H1 (cell line): ENCODE results near the gene SLC25A6. TPM values are rescaled to one million over a fixed set of nuclear protein-coding genes. Genes with fewer than 3 reads are reported as not detected.

Experiments used
- CTCF ChIA-PET: fragments of 300-600 bp; sonication (Branson Sonifier 250); formaldehyde crosslinking; loops from one replicate; lab custom pipeline; 2021; ENCODE audit not compliant: partially characterized antibody; lab: Charles Lee
- POLR2A ChIA-PET: fragments of 300-600 bp; sonication (Branson Sonifier 250); formaldehyde crosslinking; loops from one replicate; lab custom pipeline; 2021; ENCODE audit warnings: inconsistent platforms; ENCODE audit not compliant: partially characterized antibody; lab: Charles Lee
- DNase-seq, 2 experiments: peaks; one replicate each; pipeline versions ENCODE4 v3.0.0 to v3.0.0-alpha.2; 2010 to 2022; ENCODE audit warnings: low spot score in 2 of 2, low read depth in 1 of 2, mixed read lengths in 1 of 2
- FAIRE-seq: peaks from 2 replicates; lab custom pipeline; 2011; peaks lifted over from hg19 to GRCh38; lab: Jason Lieb, UNC
- H2AFZ ChIP-seq: 2 replicates; pipeline ENCODE4 v1.8.1; 2012; ENCODE audit warnings: low read length, inconsistent platforms
- H2AK5ac ChIP-seq: 2 replicates; pipeline ENCODE4 v1.6.1; 2013; ENCODE audit warnings: low read depth, low read length
- H2BK120ac ChIP-seq: replicated peaks from 2 replicates; pipeline ENCODE3; 2013; ENCODE audit warnings: low read depth, low read length, inconsistent platforms
- H2BK12ac ChIP-seq: 2 replicates; pipeline ENCODE4 v1.6.1; 2013; ENCODE audit warnings: low read depth, low read length
- H2BK15ac ChIP-seq: 2 replicates; pipeline ENCODE4 v1.6.1; 2013; ENCODE audit warnings: low read length
- H2BK20ac ChIP-seq: 2 replicates; pipeline ENCODE4 v1.6.1; 2013; ENCODE audit warnings: low read length
- H2BK5ac ChIP-seq: 2 replicates; pipeline ENCODE4 v1.6.1; 2013; ENCODE audit warnings: low read depth, low read length
- H3K14ac ChIP-seq: 2 replicates; pipeline ENCODE4 v1.6.1; 2013; ENCODE audit warnings: inconsistent platforms; ENCODE audit not compliant: insufficient read length
- H3K18ac ChIP-seq: 2 replicates; pipeline ENCODE4 v1.6.1; 2013; ENCODE audit warnings: low read length; ENCODE audit errors: extremely low read depth
- H3K23ac ChIP-seq: 2 replicates; pipeline ENCODE4 v1.6.1; 2013; ENCODE audit warnings: inconsistent platforms; ENCODE audit not compliant: insufficient read length
- H3K23me2 ChIP-seq: 2 replicates; pipeline ENCODE4 v1.6.1; 2013; ENCODE audit warnings: low read depth, low read length
- H3K27ac ChIP-seq: 2 replicates; pipeline ENCODE4 v1.6.1; 2011; ENCODE audit warnings: low read depth, low read length, inconsistent platforms
- H3K27me3 ChIP-seq, 4 experiments: replicated peaks in 1 of 4; 1 replicate in 1 of 4; 2 replicates in 3 of 4; pipeline versions ENCODE4 v1.6.1 to v1.8.1; 2011 to 2013; ENCODE audit warnings: low read length in 3 of 4, mild to moderate bottlenecking in 3 of 4, inconsistent platforms in 2 of 4, mixed read lengths in 2 of 4, moderate library complexity in 1 of 4; ENCODE audit not compliant: control insufficient read depth in 3 of 4, insufficient read depth in 3 of 4; ENCODE audit errors: extremely low read depth in 1 of 4
- H3K36me3 ChIP-seq, 4 experiments: 2 replicates each; pipeline versions ENCODE4 v1.6.1 to v1.8.1; 2011 to 2013; ENCODE audit warnings: mild to moderate bottlenecking in 4 of 4, low read length in 3 of 4, moderate library complexity in 2 of 4, control low read depth in 1 of 4, inconsistent platforms in 1 of 4; ENCODE audit not compliant: insufficient read depth in 4 of 4, control insufficient read depth in 2 of 4
- H3K4ac ChIP-seq: replicated peaks from 2 replicates; pipeline ENCODE3; 2013; ENCODE audit warnings: low read length, low read depth, mixed read lengths, inconsistent platforms; ENCODE audit not compliant: insufficient read length
- H3K4me1 ChIP-seq, 4 experiments: replicated peaks in 1 of 4; 1 replicate in 1 of 4; 2 replicates in 3 of 4; pipeline versions ENCODE4 v1.6.1 to v1.8.1; 2011 to 2013; ENCODE audit warnings: low read length in 3 of 4, inconsistent platforms in 2 of 4, mixed read lengths in 1 of 4; ENCODE audit not compliant: insufficient read depth in 4 of 4, control insufficient read depth in 3 of 4
- H3K4me2 ChIP-seq, 2 experiments: 2 replicates each; pipeline versions ENCODE4 v1.6.1 to v1.8.1; 2011 to 2013; ENCODE audit warnings: low read depth in 2 of 2, low read length in 2 of 2, control low read depth in 1 of 2, inconsistent platforms in 1 of 2, mild to moderate bottlenecking in 1 of 2; ENCODE audit not compliant: insufficient read depth in 1 of 2
- H3K4me3 ChIP-seq, 4 experiments: fragments of 200-600, 300-600 bp in 1 of 4; sonication (generic), shearing (Covaris generic), sonication (Bioruptor Twin) in 1 of 4; 2 replicates each; pipeline versions ENCODE4 v1.5.1 to v1.8.1; 2011 to 2016; ENCODE audit warnings: low read length in 4 of 4, low read depth in 3 of 4, control low read depth in 2 of 4, inconsistent platforms in 2 of 4, mild to moderate bottlenecking in 2 of 4, mixed read lengths in 1 of 4, moderate library complexity in 1 of 4; ENCODE audit not compliant: insufficient read depth in 2 of 4; ENCODE audit errors: extremely low read depth in 1 of 4
- H3K56ac ChIP-seq: replicated peaks from 2 replicates; pipeline ENCODE3; 2013; ENCODE audit warnings: low read depth, mild to moderate bottlenecking, mixed read lengths, low read length, inconsistent platforms; ENCODE audit not compliant: insufficient read length
- H3K79me1 ChIP-seq: 2 replicates; pipeline ENCODE4 v1.6.1; 2013; ENCODE audit warnings: low read depth, low read length, control low read depth
- H3K79me2 ChIP-seq, 2 experiments: 2 replicates each; pipeline versions ENCODE4 v1.6.1 to v1.8.1; 2012 to 2013; ENCODE audit warnings: low read length in 2 of 2, mild to moderate bottlenecking in 2 of 2, inconsistent platforms in 1 of 2; ENCODE audit not compliant: insufficient read depth in 2 of 2, control insufficient read depth in 1 of 2
- H3K9ac ChIP-seq, 4 experiments: replicated peaks in 1 of 4; 1 replicate in 1 of 4; 2 replicates in 3 of 4; pipeline versions ENCODE4 v1.6.1 to v1.8.1; 2011 to 2013; ENCODE audit warnings: low read depth in 3 of 4, low read length in 3 of 4, control low read depth in 2 of 4, mild to moderate bottlenecking in 2 of 4, moderate library complexity in 2 of 4, inconsistent platforms in 1 of 4; ENCODE audit errors: extremely low read depth in 1 of 4
- H3K9me3 ChIP-seq, 2 experiments: 2 replicates each; pipeline versions ENCODE4 v1.6.1 to v1.8.1; 2012 to 2013; ENCODE audit warnings: mild to moderate bottlenecking in 2 of 2, moderate library complexity in 2 of 2, control low read depth in 1 of 2, inconsistent platforms in 1 of 2, low read depth in 1 of 2, low read length in 1 of 2, mixed read lengths in 1 of 2; ENCODE audit not compliant: insufficient read depth in 2 of 2
- H4K20me1 ChIP-seq, 2 experiments: replicated peaks in 1 of 2; 2 replicates each; pipeline versions ENCODE3 to v1.8.1; 2011 to 2013; ENCODE audit warnings: inconsistent platforms in 2 of 2, low read length in 2 of 2, mild to moderate bottlenecking in 1 of 2; ENCODE audit not compliant: insufficient read depth in 2 of 2, control insufficient read depth in 1 of 2
- H4K5ac ChIP-seq: 2 replicates; pipeline ENCODE4 v1.6.1; 2013; ENCODE audit warnings: low read length, low read depth, mixed read lengths, inconsistent platforms; ENCODE audit not compliant: insufficient read length
- H4K8ac ChIP-seq: 2 replicates; pipeline ENCODE4 v1.8.0; 2013; ENCODE audit warnings: mild to moderate bottlenecking, moderate library complexity, low read length, inconsistent platforms; ENCODE audit not compliant: insufficient read depth; ENCODE audit errors: extremely low read depth
- H4K91ac ChIP-seq: replicated peaks from 2 replicates; pipeline ENCODE3; 2013; ENCODE audit warnings: low read length, mixed read lengths, inconsistent platforms; ENCODE audit not compliant: insufficient read length
- CBX8 ChIP-seq: fragments of 300-800, 300-1000 bp; sonication (generic); IDR thresholded peaks from 2 replicates; pipeline ENCODE4 v1.7.1; 2016; ENCODE audit warnings: low read depth, low read length, borderline replicate concordance
- CHD1 ChIP-seq: IDR thresholded peaks from 2 replicates; pipeline ENCODE4 v1.6.1; 2012; ENCODE audit warnings: low read depth, low read length, improper control_type of control experiment
- GTF2F1 ChIP-seq: IDR thresholded peaks from 2 replicates; pipeline ENCODE4 v1.6.1; 2012; ENCODE audit warnings: low read depth, low read length, improper control_type of control experiment, borderline replicate concordance
- JUND ChIP-seq: IDR thresholded peaks from 2 replicates; pipeline ENCODE4 v1.6.1; 2011; ENCODE audit warnings: mild to moderate bottlenecking, improper control_type of control experiment, low read length
- KDM1A ChIP-seq: fragments of 200-600, 300-600 bp; sonication (generic); IDR thresholded peaks from 2 replicates; pipeline ENCODE4 v1.7.1; 2016; ENCODE audit warnings: mild to moderate bottlenecking, low read length, borderline replicate concordance
- NRF1 ChIP-seq: IDR thresholded peaks from 2 replicates; pipeline ENCODE4 v1.6.1; 2011; ENCODE audit warnings: mild to moderate bottlenecking, low read depth, low read length, improper control_type of control experiment
- PHF8 ChIP-seq: fragments of 200-600 bp; sonication (generic); conservative IDR thresholded peaks from 2 replicates; pipeline ENCODE4 v1.7.1; 2012; ENCODE audit warnings: low read depth, mild to moderate bottlenecking, inconsistent platforms, low read length, moderate library complexity
- POLR2A ChIP-seq, 2 experiments: IDR thresholded peaks; 1 replicate in 1 of 2; 2 replicates in 1 of 2; pipeline ENCODE4 v1.6.1; 2011; ENCODE audit warnings: low read depth in 2 of 2, low read length in 2 of 2, mild to moderate bottlenecking in 2 of 2; ENCODE audit errors: control extremely low read depth in 1 of 2
- POU5F1 ChIP-seq: IDR thresholded peaks from 2 replicates; pipeline ENCODE4 v1.6.1; 2011; ENCODE audit warnings: low read depth, mild to moderate bottlenecking, low read length, moderate library complexity
- RNF2 ChIP-seq: fragments of 200-900, 300-1000 bp; sonication (generic); IDR thresholded peaks from 2 replicates; pipeline ENCODE4 v1.7.1; 2016; ENCODE audit warnings: borderline replicate concordance, low read depth, mild to moderate bottlenecking, antibody characterized with exemption, low read length; ENCODE audit not compliant: poor library complexity, severe bottlenecking; ENCODE audit errors: missing control alignments
- SAP30 ChIP-seq: fragments of 300-600 bp; sonication (generic); IDR thresholded peaks from 2 replicates; pipeline ENCODE4 v1.7.1; 2012; ENCODE audit warnings: low read length, moderate library complexity, mild to moderate bottlenecking, inconsistent platforms; ENCODE audit not compliant: insufficient read depth, insufficient replicate concordance
- SP2 ChIP-seq: IDR thresholded peaks from 2 replicates; pipeline ENCODE4 v1.6.1; 2012; ENCODE audit warnings: mild to moderate bottlenecking, low read length, inconsistent platforms
- SP4 ChIP-seq: IDR thresholded peaks from 2 replicates; pipeline ENCODE4 v1.6.1; 2012; ENCODE audit warnings: low read length, inconsistent platforms
- TAF7 ChIP-seq: optimal IDR thresholded peaks from 2 replicates; pipeline ENCODE3; 2011; ENCODE audit warnings: low read depth, mild to moderate bottlenecking, inconsistent platforms, low read length, moderate library complexity, borderline replicate concordance
- TBP ChIP-seq: IDR thresholded peaks from 2 replicates; pipeline ENCODE4 v1.6.1; 2011; ENCODE audit warnings: low read depth, low read length, improper control_type of control experiment
- TCF12 ChIP-seq: IDR thresholded peaks from 2 replicates; pipeline ENCODE4 v1.6.1; 2011; ENCODE audit warnings: low read depth, mild to moderate bottlenecking, low read length
- YY1 ChIP-seq: IDR thresholded peaks from 2 replicates; pipeline ENCODE4 v1.6.1; 2011; ENCODE audit warnings: low read depth, mild to moderate bottlenecking, low read length
- WGBS, 2 experiments: shearing (Covaris generic) in 1 of 2; methylation state at CpG; one replicate each; pipeline versions ENCODE4 v1.1.6 to v1.1.7; 2013 to 2015; ENCODE audit warnings: low lambda C conversion rate in 2 of 2, mixed read lengths in 2 of 2, inconsistent platforms in 1 of 2, low coverage in 1 of 2, missing lambda C conversion rate in 1 of 2; ENCODE audit not compliant: insufficient replicate concordance in 2 of 2, insufficient coverage in 1 of 2, insufficient read length in 1 of 2; ENCODE audit errors: extremely low coverage in 1 of 2, missing lambda C conversion rate in 1 of 2; 5-methylcytosine and 5-hydroxymethylcytosine counted together
- polyA plus RNA-seq, 7 experiments: library from polyadenylated mRNA; depleted of rRNA in 3 of 7; stranded (reverse) in 5 of 7; unstranded in 2 of 7; fragments of >200 nt in 5 of 7; fragments of 200-250 nt in 2 of 7; gene quantifications; 1 replicate in 5 of 7; 2 replicates in 1 of 7; 4 replicates in 1 of 7; pipeline versions ENCODE4 v1.2.1 to v1.2.3, GENCODE V29; 2011 to 2013; ENCODE audit warnings: missing spikeins in 2 of 7, mixed read lengths in 2 of 7
- total RNA-seq: library from RNA; stranded (reverse); fragmentation: NEBNext Ultra II Directional; extraction: Animal tissue kit (Norgen Biotek cat#: 25700); gene quantifications from 2 replicates; pipeline ENCODE4 v1.2.1, GENCODE V29; 2021

Gene SLC25A6
- total and polyA plus RNA-seq, 2 of the 8 experiments (the other 6 are each of a cell fraction or from before 2014, with no cell fraction given) = 487 to 1,220 TPM

- Histone ChIP-seq H2BK20ac (no peak overlapping the region), H3K14ac (no peak overlapping the region), H3K4ac (no peak overlapping the region), H3K79me2 (no peaks in the 10 kb centered on the region), H3K79me1 (no peaks in the 10 kb centered on the region), H4K91ac (no peak overlapping the region), H3K23ac (no peak overlapping the region), H4K5ac (no peak overlapping the region), H3K56ac (no peak overlapping the region), H2AK5ac (no peak overlapping the region), H4K8ac (no peak overlapping the region), H3K36me3 (no peaks in the 10 kb centered on the region), H2AFZ (no peak overlapping the region), H3K18ac (no peak overlapping the region), H2BK15ac (no peak overlapping the region), H3K9me3 (no peaks in the 10 kb centered on the region), H2BK12ac (no peak overlapping the region), H3K27ac (no peak overlapping the region), H3K23me2 (no peaks in the 10 kb centered on the region), H3K4me2 (no peak overlapping the region), H3K4me1 (no peaks in the 10 kb centered on the region), H2BK5ac (no peak overlapping the region), H3K27me3 (no peaks in the 10 kb centered on the region), H2BK120ac (no peak overlapping the region), H3K9ac (no peak overlapping the region), H3K4me3 (no peak overlapping the region), H4K20me1 (no peaks in the 10 kb centered on the region)
- 69% methylated on average over 4 of the region's 4 CpGs; no CpG with 5 or more reads in 1 of the 2 experiments for WGBS, 2 experiments
- FAIRE-seq (no peak), DNase-seq (no peak)
- ChIA-PET CTCF (no interaction called here), POLR2A (no interaction called here)
- no peak for TF ChIP-seq CBX8
- no peak for TF ChIP-seq RNF2
- no peak for TF ChIP-seq JUND
- TF ChIP-seq TBP = no peak
- TF ChIP-seq GTF2F1 = no peak
- TF ChIP-seq SP2 = no peak
- TF ChIP-seq POLR2A (IDR thresholded peaks at IDR 0.05; ENCODE audit: control extremely low read depth in 1 of 2, low read depth in 2 of 2, low read length in 2 of 2) = no peak
- TF ChIP-seq SP4 = no peak
- TF ChIP-seq POU5F1 = no peak
- TF ChIP-seq YY1 = no peak
- TF ChIP-seq TAF7 = no peak
- no peak for TF ChIP-seq NRF1
- TF ChIP-seq TCF12 = no peak
- TF ChIP-seq CHD1 = no peak
- TF ChIP-seq SAP30 = no peak
- no peak for TF ChIP-seq KDM1A
- no peak for TF ChIP-seq PHF8
Observed at GRCh38 chrX:1368385-1368698, 23.6 kb downstream of the SLC25A6 start.
